PC-3 (cell line): ENCODE measurements around the gene TRAFD1.

Experiments
- CTCF ChIP-seq: fragments of 300-600 bp; sonication (generic); conservative IDR thresholded peaks from 2 replicates; pipeline ENCODE4 v1.5.1; 2017; ENCODE audit warnings: antibody characterized with exemption, low read depth, mild to moderate bottlenecking, low read length
- EZH2 ChIP-seq: fragments of 300-600 bp; sonication (generic); IDR thresholded peaks from one replicate; pipeline ENCODE4 v1.6.1; 2017; ENCODE audit warnings: antibody characterized with exemption, mild to moderate bottlenecking, low read length; ENCODE audit not compliant: unreplicated experiment
- EZH2phosphoT487 ChIP-seq: fragments of 300-600 bp; sonication (generic); IDR thresholded peaks from 2 replicates; pipeline ENCODE4 v1.6.1; 2018; ENCODE audit warnings: mild to moderate bottlenecking, antibody characterized with exemption, low read length, borderline replicate concordance

- TF ChIP-seq CTCF (no peak; the same call in 1 of the 2 replicates), EZH2 (no peak), EZH2phosphoT487 (no peak)
Observed at GRCh38 chr12:112179916-112180315, 54.6 kb downstream of the TRAFD1 start.
